AG09309 (cell line): Measurements from ENCODE around the gene CHRNA9.

Source experiments
- DNase-seq: peaks from one replicate; pipeline ENCODE4 v3.0.0-alpha.2; 2010; ENCODE audit warnings: low read depth
- H3K4me3 ChIP-seq: 2 replicates; pipeline ENCODE4 v1.5.1; 2011; ENCODE audit warnings: mild to moderate bottlenecking, low read depth, low read length, moderate library complexity; ENCODE audit not compliant: control insufficient read depth
- TF ChIP-seq, protein P1 (sequence below): IDR thresholded peaks from 2 replicates; pipeline ENCODE4 v1.5.1; 2011; ENCODE audit warnings: mild to moderate bottlenecking, low read depth, low read length, inconsistent platforms; ENCODE audit not compliant: insufficient read depth, control insufficient read depth; ENCODE audit errors: missing control alignments

Gene CHRNA9

DNA sequence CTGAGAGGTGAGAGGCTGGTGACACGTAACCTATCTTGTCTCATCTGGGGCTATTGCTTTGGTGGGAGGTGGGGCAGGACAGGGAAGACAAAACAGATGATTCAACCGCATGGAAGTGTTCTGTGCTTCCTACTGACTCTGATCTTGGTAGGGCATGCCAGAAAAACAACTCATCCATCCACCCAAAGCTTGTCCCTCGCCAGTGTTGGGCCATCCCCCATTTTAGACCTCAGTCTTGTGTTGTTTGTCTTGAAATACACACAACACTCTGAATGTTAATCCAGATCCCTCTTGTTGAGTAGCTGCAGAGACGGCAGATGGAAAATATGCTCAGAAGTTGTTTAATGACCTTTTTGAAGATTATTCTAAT, 377 bp downstream of the CHRNA9 start:
- TF ChIP-seq, protein P1, sequence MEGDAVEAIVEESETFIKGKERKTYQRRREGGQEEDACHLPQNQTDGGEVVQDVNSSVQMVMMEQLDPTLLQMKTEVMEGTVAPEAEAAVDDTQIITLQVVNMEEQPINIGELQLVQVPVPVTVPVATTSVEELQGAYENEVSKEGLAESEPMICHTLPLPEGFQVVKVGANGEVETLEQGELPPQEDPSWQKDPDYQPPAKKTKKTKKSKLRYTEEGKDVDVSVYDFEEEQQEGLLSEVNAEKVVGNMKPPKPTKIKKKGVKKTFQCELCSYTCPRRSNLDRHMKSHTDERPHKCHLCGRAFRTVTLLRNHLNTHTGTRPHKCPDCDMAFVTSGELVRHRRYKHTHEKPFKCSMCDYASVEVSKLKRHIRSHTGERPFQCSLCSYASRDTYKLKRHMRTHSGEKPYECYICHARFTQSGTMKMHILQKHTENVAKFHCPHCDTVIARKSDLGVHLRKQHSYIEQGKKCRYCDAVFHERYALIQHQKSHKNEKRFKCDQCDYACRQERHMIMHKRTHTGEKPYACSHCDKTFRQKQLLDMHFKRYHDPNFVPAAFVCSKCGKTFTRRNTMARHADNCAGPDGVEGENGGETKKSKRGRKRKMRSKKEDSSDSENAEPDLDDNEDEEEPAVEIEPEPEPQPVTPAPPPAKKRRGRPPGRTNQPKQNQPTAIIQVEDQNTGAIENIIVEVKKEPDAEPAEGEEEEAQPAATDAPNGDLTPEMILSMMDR: no peak
- no peak for DNase-seq
- H3K4me3 ChIP-seq: no peak overlapping the region

DNA sequence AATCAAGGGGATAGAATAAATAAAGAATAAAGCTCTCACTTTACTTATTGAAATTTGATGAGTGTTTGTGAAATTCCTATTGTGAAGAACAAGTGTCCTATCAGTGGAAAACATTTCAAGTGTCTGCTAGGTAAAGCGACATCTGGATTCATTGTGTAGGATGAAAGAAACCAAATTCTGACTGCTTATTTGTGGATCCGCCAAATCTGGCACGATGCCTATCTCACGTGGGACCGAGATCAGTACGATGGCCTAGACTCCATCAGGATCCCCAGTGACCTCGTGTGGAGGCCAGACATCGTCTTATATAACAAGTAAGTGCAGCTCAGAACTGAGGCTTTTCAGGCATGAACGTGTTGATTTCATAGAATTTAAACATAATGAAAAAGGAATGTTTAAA, 1.9 kb downstream of the CHRNA9 start:
- no peak for DNase-seq
- H3K4me3 ChIP-seq: no peak overlapping the region
- TF ChIP-seq, protein P1: no peak

DNA sequence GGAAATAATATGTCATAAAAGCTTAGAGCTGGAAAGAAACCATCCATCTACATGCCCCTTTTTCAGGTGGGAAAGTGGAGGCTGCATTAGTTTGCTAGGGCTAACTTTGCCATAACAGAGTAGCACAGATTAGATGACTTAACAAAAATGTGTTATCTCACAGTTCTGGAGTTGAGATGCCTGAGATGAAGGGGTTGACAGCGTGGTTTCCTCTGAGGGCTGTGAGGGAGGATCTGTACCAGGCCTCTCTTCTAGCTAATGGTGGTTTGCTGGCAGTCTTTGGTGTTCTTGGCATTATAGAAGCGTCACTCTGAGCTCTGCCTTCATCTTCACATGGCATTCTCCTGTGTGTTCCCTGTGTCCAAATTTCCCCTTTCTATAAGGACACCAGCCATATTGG, 2.4 kb downstream of the CHRNA9 start:
- TF ChIP-seq, protein P1: no peak
- no peak overlapping the region for H3K4me3 ChIP-seq
- no peak for DNase-seq

DNA sequence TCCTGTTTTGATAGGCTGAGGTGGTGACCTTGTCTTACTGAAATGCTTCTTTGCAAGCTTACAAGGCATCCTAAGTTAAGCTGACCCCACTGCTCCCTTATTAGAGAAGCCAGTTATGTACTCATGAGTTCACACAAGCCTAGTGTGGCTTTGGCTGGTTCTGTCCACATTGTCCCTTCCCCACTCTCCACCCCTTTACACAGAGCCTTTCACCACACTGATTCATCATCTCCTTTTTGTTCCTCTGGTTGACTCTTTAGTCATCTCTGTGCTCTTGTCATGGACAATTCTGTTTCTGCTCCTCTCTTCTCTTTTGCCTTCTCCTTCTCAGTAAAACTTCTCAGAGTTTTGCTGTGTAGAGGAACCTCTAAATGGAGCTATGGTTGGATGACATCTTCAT, 4.9 kb downstream of the CHRNA9 start:
- no peak overlapping the region for H3K4me3 ChIP-seq
- TF ChIP-seq, protein P1: no peak
- DNase-seq: no peak

DNA sequence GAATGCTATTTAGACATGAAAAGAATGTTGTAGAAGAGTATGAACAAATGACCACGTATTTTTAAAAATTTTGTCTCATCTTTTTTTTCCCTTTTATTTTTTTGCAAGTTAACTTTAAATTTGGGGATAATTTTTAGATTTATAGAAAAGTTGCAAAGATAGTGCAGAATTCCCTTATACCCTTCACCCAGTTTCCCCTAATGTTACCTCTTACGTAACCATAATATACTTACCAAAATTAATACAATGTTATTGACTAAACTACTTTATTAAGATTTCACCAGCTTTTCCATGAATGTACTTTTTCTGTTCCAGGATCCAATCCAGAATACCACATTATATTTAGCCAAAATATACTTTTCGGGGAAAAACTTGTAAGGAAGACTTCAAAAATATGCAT, 12.3 kb downstream of the CHRNA9 start:
- TF ChIP-seq, protein P1: no peak
- no peak overlapping the region for H3K4me3 ChIP-seq
- DNase-seq: no peak

DNA sequence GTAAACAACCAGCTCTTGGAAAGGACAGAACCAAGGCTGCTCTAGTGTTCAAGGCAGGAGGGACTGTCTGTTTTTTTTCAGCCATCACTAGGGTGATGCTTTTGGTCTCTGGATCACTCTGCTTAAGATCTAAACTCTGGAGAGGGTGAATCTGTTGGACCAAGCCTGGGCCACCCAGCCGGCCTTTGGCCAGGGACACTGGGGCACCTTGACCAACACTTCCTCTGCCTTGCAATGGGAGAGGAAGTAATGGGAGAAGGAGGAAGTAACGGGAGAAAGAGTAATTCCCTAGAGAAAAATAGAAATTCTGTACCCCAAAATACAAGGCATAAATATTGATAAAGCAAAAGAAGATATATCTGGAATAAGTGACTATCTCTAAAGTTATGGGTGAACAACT, 12.9 kb downstream of the CHRNA9 start:
- TF ChIP-seq, protein P1: no peak
- no peak for DNase-seq
- H3K4me3 ChIP-seq: no peak overlapping the region

DNA sequence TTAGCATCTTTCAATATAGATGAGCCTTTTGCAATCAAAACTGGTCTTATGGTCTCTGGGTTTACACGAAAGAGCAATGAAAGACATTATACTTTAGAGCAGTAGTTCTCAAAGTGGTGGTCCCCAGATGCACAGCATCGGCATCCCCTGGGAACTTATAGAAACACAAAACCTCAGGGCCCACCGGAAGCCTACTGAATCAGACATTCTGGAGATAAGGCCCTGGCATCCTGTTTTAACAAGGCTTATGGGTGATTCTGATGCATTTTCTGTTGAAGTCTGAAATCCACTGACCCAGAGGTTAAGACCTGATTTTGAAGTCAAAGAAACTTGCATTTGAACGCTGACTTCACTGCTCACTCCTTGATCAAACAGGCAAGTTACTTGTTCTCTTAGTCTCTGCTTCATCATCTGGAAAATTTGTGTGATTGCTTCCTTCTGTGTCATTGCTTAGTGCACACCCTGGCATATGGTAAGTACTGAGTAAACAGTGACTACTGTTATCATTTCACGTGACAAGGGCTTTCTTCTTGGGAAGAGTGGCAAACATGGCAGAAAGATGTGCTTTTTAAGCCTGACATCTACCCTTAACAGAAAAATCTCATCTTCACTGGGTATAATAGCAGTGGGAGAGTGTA, 14.5 kb downstream of the CHRNA9 start:
- TF ChIP-seq, protein P1: no peak
- H3K4me3 ChIP-seq: no peak overlapping the region
- no peak for DNase-seq
